CD1c-positive myeloid dendritic cell (primary cell): ENCODE measurements around the gene SLC2A2.
A peak's percentile ranks its signal among the peaks of the same experiment; 100 is the strongest.

Source experiments
- DNase-seq: peaks from one replicate; pipeline ENCODE4 v3.0.0-alpha.2; 2016; ENCODE audit errors: extremely low spot score

Gene SLC2A2

DNA sequence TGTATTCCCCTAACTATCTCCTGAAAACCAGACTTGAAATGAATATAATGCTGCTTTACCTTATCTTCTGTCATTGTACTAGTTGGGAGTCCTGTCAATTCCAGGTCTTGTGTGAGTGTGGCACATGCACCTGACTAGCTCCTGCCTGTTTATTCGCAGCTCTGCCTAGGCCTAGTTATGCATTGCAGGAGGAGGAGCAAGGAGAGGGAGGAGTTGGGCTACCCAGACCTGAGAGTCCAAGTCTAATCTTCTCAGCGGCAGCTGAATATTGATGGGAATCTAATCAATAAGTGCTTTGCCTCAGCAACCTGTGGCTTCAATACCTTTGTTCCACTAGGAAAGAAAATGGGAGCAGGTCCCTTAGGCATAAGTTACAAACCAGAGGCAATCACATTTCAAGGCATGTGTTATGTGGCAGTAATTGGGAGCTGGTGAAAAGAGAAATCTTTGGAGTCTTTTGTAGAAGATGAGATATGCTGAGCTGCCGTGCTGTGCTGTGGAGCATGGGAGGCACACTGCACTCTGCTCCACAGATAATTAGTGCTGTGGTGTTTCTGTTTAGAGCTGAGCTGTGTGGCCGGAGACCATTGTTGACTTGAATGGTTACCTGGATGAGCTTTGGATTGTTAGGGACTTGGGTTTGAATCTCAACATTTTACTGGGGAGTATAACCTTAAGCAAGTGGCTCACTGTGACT lies at the start of gene SLC2A2:
TSS of gene SLC2A2 (minus strand) at position 124 of the 697 bp plus-strand sequence. CDS start at position 74, 50 bp downstream.
- no peak for DNase-seq

DNA sequence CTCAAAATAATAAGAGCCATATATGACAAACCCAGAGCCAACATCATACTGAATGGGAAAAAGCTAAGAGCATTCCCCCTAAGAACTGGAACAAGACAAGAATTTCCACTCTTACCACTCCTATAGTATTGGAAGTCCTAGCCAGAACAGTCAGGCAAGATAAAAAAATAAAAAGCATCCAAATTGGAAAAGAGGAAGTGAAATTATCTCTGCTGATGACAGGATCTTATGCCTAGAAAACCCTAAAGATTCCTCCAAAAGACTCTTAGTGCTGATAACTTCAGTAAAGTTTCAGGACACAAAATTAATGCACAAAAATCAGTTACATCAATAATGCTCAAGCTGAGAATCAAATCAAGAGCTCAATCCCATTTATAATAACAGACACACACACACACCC lies 45.9 kb upstream of the SLC2A2 start:
- peak; percentile 22 for DNase-seq

- DNase-seq: no peak
These were observed 42.1 kb upstream of the SLC2A2 start for GRCh38 chr3:171068658-171069057.

DNA sequence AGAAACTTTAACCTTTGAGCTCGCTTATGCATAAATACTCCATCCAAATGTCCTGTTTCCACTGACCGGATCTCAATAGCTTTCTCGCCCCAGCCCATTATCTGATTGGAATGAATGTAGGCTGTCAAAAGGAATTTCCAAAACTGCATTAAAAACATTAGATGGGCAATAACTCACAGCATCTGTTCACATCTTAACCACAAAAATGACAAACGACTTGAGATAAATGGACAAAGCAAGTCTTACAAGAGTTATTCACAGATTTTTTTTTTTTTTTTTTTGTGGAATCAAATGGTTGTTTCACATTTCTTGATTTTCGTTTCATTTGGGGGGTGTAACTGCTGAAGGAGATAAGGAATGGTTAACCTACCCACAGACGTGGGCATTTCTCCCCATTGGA lies 39.7 kb upstream of the SLC2A2 start:
- DNase-seq: no peak

GRCh38 chr3:171065732-171066131 lies 39.2 kb upstream of the SLC2A2 start:
- DNase-seq: no peak

GRCh38 chr3:171064461-171064860 lies 37.9 kb upstream of the SLC2A2 start:
- DNase-seq: no peak

DNA sequence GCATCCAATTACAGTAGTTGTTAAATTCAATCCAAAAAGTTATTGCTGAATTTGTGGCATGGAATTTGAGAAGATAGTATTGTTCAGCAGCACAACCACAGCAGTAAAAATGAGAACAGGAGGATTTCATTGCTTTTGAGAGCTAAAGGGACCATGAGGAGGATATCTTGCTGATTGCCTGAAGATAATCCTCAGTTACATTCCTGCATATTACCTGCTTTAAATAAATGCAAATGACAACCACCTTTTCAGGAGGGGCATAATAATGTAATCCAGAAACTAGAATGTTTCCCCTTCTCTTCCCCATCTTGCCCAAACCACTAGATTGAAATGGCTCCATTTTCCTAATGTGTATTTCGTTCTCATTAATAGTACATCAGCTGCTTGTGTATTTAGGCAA lies 35.2 kb upstream of the SLC2A2 start:
- DNase-seq: no peak

DNA sequence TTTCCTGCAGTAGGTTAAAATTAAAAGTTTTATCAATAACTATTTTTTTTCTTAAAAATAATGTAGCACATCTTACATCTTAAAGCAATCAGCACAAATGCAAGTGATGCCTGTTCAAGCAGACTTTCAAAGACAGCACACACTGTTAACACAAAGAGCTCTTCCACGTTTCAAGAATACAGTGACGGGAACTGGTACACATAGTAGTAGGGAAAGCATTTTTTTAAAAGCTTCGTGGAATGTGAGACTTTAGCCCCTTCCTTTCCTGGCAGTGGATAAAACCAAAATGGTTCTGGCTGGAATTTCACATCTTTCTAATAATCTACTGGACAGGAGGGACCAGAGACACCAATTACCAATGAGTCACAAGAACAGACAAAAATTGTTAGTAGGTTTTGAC lies 33.5 kb upstream of the SLC2A2 start:
- DNase-seq: no peak

- no peak for DNase-seq
These were observed 32.5 kb upstream of the SLC2A2 start for GRCh38 chr3:171058873-171059603.

GRCh38 chr3:171058058-171058457 lies 31.5 kb upstream of the SLC2A2 start:
- no peak for DNase-seq

DNA sequence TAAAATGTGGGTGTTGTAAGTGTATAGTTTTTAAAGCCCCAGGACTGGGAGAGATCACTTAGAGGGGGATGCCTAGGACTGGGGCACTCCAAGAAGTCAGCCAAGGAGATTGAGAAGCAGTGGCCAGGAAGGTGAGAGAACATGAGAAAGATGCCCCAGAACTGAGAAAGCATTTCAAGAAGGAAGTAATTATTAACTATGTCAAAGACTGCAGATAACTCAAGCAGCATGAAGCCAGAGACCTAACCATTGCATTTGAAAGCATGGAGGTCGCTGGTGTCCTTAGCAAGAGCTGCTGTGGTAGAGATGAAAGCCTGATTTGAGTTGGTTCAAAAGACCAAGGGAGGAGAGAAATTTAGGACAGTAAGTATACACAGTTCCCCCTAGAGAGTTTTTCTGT lies 30.6 kb upstream of the SLC2A2 start:
- DNase-seq: no peak

DNA sequence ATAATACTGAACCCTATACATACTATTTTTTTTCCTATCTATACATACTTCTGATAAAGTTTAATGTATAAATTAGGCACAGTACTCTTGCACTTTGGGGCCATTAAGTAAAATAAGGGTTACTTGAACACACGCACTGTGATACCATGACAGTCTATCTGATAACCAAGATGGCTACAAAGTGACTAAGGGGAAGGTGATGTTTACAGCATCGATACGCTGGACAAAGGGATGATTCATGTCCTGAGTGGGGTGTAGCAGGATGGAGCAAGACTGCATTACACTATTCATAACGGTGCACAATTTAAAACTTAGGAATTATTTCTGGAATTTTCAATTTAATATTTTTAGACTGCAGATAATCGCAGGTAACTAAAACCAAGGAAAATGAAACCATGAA lies 30.0 kb upstream of the SLC2A2 start:
- no peak for DNase-seq

- DNase-seq: no peak
These were observed 29.0 kb upstream of the SLC2A2 start for GRCh38 chr3:171055336-171056178.

- no peak for DNase-seq
These were observed 28.4 kb upstream of the SLC2A2 start for GRCh38 chr3:171054921-171055320.

GRCh38 chr3:171054231-171054630 lies 27.7 kb upstream of the SLC2A2 start:
- no peak for DNase-seq

DNA sequence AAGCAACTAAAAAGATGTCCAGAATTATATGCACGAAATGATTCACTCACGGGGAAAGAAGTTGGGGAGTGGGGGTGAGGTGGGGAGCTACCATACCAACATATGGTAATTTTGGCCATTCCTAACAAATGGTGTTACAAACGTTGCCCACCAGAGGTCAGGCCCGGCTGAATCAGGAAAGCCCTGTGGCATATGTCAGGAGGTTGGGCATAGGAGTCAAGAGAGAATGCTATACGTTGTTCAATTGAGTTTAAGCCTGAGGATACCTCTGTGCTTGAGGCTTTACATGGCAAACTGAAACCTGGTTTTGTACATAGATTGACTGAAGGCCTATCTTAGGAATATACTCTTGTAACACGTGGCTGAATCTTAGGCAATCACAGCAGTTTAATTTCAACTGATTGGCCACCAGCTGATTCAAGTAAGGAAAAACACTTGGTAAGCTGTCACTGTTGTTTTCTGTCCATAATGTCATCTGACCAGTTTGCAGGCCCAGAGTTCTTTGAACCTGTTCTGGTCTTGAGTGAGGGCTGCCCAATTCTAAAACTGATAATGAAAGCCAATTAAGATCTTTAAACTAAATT lies 23.4 kb upstream of the SLC2A2 start:
- peak; percentile 18 for DNase-seq

DNA sequence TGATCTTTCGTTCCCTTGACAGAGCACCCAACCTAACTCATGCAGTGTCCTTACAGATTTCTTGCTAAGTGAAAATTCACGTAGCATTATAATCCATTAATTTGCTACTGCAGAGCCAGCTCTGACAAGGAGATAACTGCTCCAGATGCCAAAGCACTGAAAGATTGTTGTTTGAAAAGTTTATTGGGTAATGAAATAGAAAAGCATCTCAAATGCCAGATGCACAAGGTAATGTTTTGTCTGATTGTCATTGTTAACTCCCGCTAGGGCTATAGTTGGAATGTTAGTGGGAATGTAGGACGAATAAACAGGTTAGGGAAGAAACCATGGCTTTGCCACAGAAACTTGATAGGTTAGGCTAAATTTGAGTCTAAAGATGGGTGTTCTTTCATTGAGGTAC lies 20.2 kb upstream of the SLC2A2 start:
- DNase-seq: no peak

DNA sequence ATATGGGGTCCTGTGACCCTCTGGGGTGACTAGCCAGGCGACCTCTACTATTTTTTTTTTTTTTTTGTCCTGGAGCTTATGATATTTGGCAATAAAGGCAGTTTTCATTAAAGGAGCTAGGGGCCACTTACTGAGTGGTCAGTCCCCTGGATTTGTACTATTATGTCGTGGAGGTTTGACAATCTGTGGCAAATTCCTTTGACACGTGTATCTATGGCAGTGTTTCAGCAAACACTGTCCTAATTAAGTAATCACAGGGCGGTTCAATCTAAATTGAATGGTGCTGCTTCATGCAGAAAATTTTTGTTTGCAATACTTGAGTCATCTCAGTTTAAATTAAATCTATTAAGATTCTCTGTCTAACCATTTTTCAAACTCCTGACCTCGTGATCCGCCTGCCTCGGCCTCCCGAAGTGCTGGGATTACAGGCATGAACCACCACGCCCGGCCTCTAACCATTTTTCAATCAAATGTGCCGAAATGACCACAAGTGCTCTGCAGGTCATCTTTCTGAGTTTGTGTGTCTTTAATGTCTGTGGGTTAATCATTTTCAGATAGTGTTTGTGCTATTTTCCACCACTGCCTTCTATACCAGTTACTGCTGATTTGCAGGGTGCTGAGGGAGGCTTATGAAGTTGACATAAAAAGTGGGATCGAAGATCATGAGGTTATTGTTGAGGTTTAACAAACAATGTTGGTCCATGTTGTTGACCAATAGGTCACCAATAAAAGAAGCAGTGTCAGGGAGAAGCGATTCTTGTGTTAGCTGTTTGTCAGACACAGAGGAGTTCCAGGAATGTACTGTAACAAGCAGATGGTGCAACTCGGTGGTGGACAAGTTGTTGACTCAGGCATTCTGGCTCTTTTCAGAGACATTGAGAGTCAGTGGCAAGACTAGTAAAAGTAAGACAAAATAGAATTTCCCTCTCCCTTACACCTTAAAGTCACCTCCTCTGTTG lies 18.6 kb upstream of the SLC2A2 start:
- no peak for DNase-seq

GRCh38 chr3:171044384-171044783 lies 17.9 kb upstream of the SLC2A2 start:
- no peak for DNase-seq

DNA sequence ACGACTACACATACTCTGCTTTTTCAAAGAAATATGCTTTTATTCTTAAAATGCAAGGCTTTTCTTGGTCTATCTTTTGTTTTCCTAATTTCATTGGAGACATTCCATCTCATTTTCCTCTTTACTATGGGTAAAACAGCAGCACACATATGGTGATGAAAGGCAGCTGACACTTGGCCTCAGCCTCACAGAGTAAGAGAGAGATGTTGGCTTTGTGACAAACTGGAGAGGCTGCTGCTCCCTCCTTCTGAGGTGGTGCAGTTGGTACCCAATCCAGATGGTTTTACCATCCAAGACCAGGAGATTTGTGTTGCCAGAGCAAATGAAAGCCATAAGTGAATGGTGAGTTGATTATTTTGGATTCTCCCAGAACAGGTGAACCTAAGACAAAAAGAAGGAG lies 13.2 kb upstream of the SLC2A2 start:
- no peak for DNase-seq

- no peak for DNase-seq
These were observed 11.8 kb upstream of the SLC2A2 start for GRCh38 chr3:171038342-171038741.
